IMR-90 (cell line): ENCODE measurements around the gene LGALS9. TPM values are rescaled to one million over a fixed set of nuclear protein-coding genes. Genes with fewer than 3 reads are reported as not detected.

ENCODE experiments used
- ATAC-seq: fragments of 200-7000 bp; cut with Tn5 transposase; 2 replicates; pipeline ENCODE4 v1.9.1; 2020; ENCODE audit warnings: low read depth, mild to moderate bottlenecking, moderate library complexity
- BruUV-seq: library from RNA; stranded (reverse); fragments of 400-500 nt; replicated peaks from 2 replicates; lab custom pipeline; 2021; lab: Mats Ljungman, UMichigan
- CTCF ChIA-PET: fragments of 300-600 bp; formaldehyde crosslinking; extraction: SDS; loops from one replicate; lab custom pipeline; 2021; ENCODE audit warnings: antibody characterized with exemption; lab: Yijun Ruan, JAX
- POLR2A ChIA-PET: fragments of 300-600 bp; sonication (Branson Sonifier 250); formaldehyde crosslinking; loops from one replicate; lab custom pipeline; 2022; ENCODE audit warnings: antibody characterized with exemption; ENCODE audit not compliant: unreplicated experiment; lab: Charles Lee
- DNase-seq: peaks from one replicate; pipeline ENCODE4 v3.0.0; 2013
- H2AFZ ChIP-seq: replicated peaks from 2 replicates; pipeline ENCODE3; 2013; ENCODE audit warnings: low read length, mild to moderate bottlenecking; ENCODE audit not compliant: poor library complexity
- H2AK5ac ChIP-seq: 2 replicates; pipeline ENCODE4 v1.6.1; 2013; ENCODE audit warnings: low read depth, low read length, inconsistent platforms
- H2AK9ac ChIP-seq: replicated peaks from 2 replicates; pipeline ENCODE3; 2013; ENCODE audit warnings: mild to moderate bottlenecking, low read depth, low read length, moderate library complexity; ENCODE audit not compliant: poor library complexity
- H2BK120ac ChIP-seq: 2 replicates; pipeline ENCODE4 v1.6.1; 2013; ENCODE audit warnings: low read depth, low read length, inconsistent platforms
- H2BK15ac ChIP-seq: 3 replicates; pipeline ENCODE4 v1.6.1; 2013; ENCODE audit warnings: low read depth, low read length, inconsistent platforms
- H2BK20ac ChIP-seq: 2 replicates; pipeline ENCODE4 v1.6.1; 2013; ENCODE audit warnings: low read depth, mild to moderate bottlenecking, inconsistent platforms, low read length, moderate library complexity
- H2BK5ac ChIP-seq: 2 replicates; pipeline ENCODE4 v1.6.1; 2013; ENCODE audit warnings: mild to moderate bottlenecking, low read depth, low read length, inconsistent platforms; ENCODE audit not compliant: poor library complexity, severe bottlenecking
- H3K14ac ChIP-seq: replicated peaks from 2 replicates; pipeline ENCODE4 v1.6.1; 2013; ENCODE audit warnings: low read depth, low read length, inconsistent platforms
- H3K18ac ChIP-seq: 2 replicates; pipeline ENCODE4 v1.6.1; 2013; ENCODE audit warnings: low read depth, low read length, control low read depth
- H3K23ac ChIP-seq: 2 replicates; pipeline ENCODE4 v1.6.1; 2013; ENCODE audit warnings: low read depth, low read length, inconsistent platforms
- H3K27ac ChIP-seq: 2 replicates; pipeline ENCODE4 v1.5.1; 2013; ENCODE audit warnings: mild to moderate bottlenecking, control low read depth, low read length; ENCODE audit not compliant: insufficient read depth
- H3K27me3 ChIP-seq: 2 replicates; pipeline ENCODE4 v1.6.1; 2013; ENCODE audit warnings: low read length; ENCODE audit not compliant: control insufficient read depth, insufficient read depth
- H3K36me3 ChIP-seq: 2 replicates; pipeline ENCODE4 v1.6.1; 2013; ENCODE audit warnings: low read length, mixed read lengths; ENCODE audit not compliant: control insufficient read depth, insufficient read depth
- H3K4ac ChIP-seq: 2 replicates; pipeline ENCODE4 v1.6.1; 2013; ENCODE audit warnings: low read depth, low read length, inconsistent platforms
- H3K4me1 ChIP-seq: 2 replicates; pipeline ENCODE4 v1.6.1; 2013; ENCODE audit warnings: low read length, mixed read lengths; ENCODE audit not compliant: control insufficient read depth, insufficient read depth
- H3K4me2 ChIP-seq: 2 replicates; pipeline ENCODE4 v1.6.1; 2013; ENCODE audit warnings: low read depth, mild to moderate bottlenecking, control low read depth, low read length, moderate library complexity
- H3K4me3 ChIP-seq: 2 replicates; pipeline ENCODE4 v1.5.1; 2013; ENCODE audit warnings: low read depth, mild to moderate bottlenecking, control low read depth, low read length, moderate library complexity; ENCODE audit not compliant: insufficient read depth
- H3K56ac ChIP-seq: 2 replicates; pipeline ENCODE4 v1.6.1; 2013; ENCODE audit warnings: low read length, inconsistent platforms; ENCODE audit not compliant: insufficient read depth; ENCODE audit errors: extremely low read depth
- H3K79me1 ChIP-seq, 2 experiments: 2 replicates each; pipeline ENCODE4 v1.6.1; 2013; ENCODE audit warnings: low read length in 2 of 2, inconsistent platforms in 1 of 2, low read depth in 1 of 2
- H3K9ac ChIP-seq: 2 replicates; pipeline ENCODE4 v1.6.1; 2013; ENCODE audit warnings: low read depth, low read length, control low read depth
- H3K9me1 ChIP-seq: 2 replicates; pipeline ENCODE4 v1.6.1; 2013; ENCODE audit warnings: low read length, inconsistent platforms; ENCODE audit not compliant: insufficient read depth
- H3K9me3 ChIP-seq: 2 replicates; pipeline ENCODE4 v1.6.1; 2013; ENCODE audit warnings: low read length; ENCODE audit not compliant: control insufficient read depth, insufficient read depth
- H4K20me1 ChIP-seq: 2 replicates; pipeline ENCODE4 v1.6.1; 2013; ENCODE audit warnings: low read length, inconsistent platforms; ENCODE audit not compliant: insufficient read depth
- H4K5ac ChIP-seq: 2 replicates; pipeline ENCODE4 v1.6.1; 2013; ENCODE audit warnings: mild to moderate bottlenecking, low read depth, low read length, control low read depth
- H4K8ac ChIP-seq, 2 experiments: 2 replicates each; pipeline ENCODE4 v1.6.1; 2013; ENCODE audit warnings: low read depth in 2 of 2, low read length in 2 of 2, control low read depth in 1 of 2, inconsistent platforms in 1 of 2
- H4K91ac ChIP-seq: 2 replicates; pipeline ENCODE4 v1.6.1; 2013; ENCODE audit warnings: low read depth, low read length, inconsistent platforms; ENCODE audit not compliant: insufficient read depth
- CEBPB ChIP-seq: IDR thresholded peaks from 2 replicates; pipeline ENCODE4 v1.6.1; 2012; ENCODE audit warnings: low read depth, low read length, improper control_type of control experiment
- ELK1 ChIP-seq: fragments of 150-350 bp; IDR thresholded peaks from 2 replicates; pipeline ENCODE4 v1.6.1; 2016; ENCODE audit warnings: low read depth, mild to moderate bottlenecking, low read length, moderate library complexity, borderline replicate concordance
- MAFK ChIP-seq: IDR thresholded peaks from 2 replicates; pipeline ENCODE4 v1.6.1; 2012; ENCODE audit warnings: low read depth, low read length, improper control_type of control experiment
- NFE2L2 ChIP-seq: fragments of 150-350 bp; IDR thresholded peaks from 2 replicates; pipeline ENCODE4 v1.6.1; 2016; ENCODE audit warnings: low read depth, mild to moderate bottlenecking, low read length
- RCOR1 ChIP-seq: IDR thresholded peaks from 2 replicates; pipeline ENCODE4 v1.6.1; 2012; ENCODE audit warnings: mild to moderate bottlenecking, low read length, improper control_type of control experiment; ENCODE audit not compliant: insufficient replicate concordance
- USF2 ChIP-seq: fragments of 150-350 bp; IDR thresholded peaks from 2 replicates; pipeline ENCODE4 v1.6.1; 2017; ENCODE audit warnings: mild to moderate bottlenecking, antibody characterized with exemption, low read length, low read depth
- WGBS, 2 experiments: methylation state at CpG; one replicate each; pipeline versions ENCODE4 v1.1.5 to v1.1.7; 2013; ENCODE audit warnings: missing lambda C conversion rate in 2 of 2; ENCODE audit not compliant: insufficient read length in 1 of 2; ENCODE audit errors: extremely low coverage in 2 of 2; 5-methylcytosine and 5-hydroxymethylcytosine counted together
- dilution Hi-C: fragments of 300-500 bp; cut with HindIII; formaldehyde crosslinking; loops from one replicate; pipeline ENCODE4 v1.14.3; 2018; ENCODE audit warnings: low sequenced_read_pairs; ENCODE audit not compliant: unreplicated experiment
- in situ Hi-C: fragments of 300-500 bp; cut with MboI; formaldehyde crosslinking; loops from 3 replicates; pipeline ENCODE4 v1.14.3; 2019; ENCODE audit warnings: low sequenced_read_pairs, inconsistent platforms, mixed read lengths
- intact Hi-C: fragments of 100-400 bp; cut with micrococcal nuclease; formaldehyde crosslinking; loops from 2 replicates; pipeline ENCODE4 v1.10.0; 2022
- polyA plus RNA-seq, 3 experiments: library from polyadenylated mRNA; depleted of rRNA; stranded (reverse); fragments of >200 nt; gene quantifications; 2 replicates each; pipeline ENCODE4 v1.2.3, GENCODE V29; 2012; ENCODE audit warnings: low replicate concordance in 1 of 3
- total RNA-seq: library from RNA; depleted of rRNA; stranded (reverse); fragments of >200 nt; gene quantifications from 2 replicates; pipeline ENCODE4 v1.2.3, GENCODE V29; 2012
- TF ChIP-seq, protein P1 (sequence below): conservative IDR thresholded peaks from 2 replicates; pipeline ENCODE4 v1.5.1; 2012; ENCODE audit warnings: mild to moderate bottlenecking, low read depth, low read length, improper control_type of control experiment

LGALS9 gene
- total and polyA plus RNA-seq, 2 of the 4 experiments (the other 2 are of a cell fraction) = 0.54 to 2.5 TPM

DNA sequence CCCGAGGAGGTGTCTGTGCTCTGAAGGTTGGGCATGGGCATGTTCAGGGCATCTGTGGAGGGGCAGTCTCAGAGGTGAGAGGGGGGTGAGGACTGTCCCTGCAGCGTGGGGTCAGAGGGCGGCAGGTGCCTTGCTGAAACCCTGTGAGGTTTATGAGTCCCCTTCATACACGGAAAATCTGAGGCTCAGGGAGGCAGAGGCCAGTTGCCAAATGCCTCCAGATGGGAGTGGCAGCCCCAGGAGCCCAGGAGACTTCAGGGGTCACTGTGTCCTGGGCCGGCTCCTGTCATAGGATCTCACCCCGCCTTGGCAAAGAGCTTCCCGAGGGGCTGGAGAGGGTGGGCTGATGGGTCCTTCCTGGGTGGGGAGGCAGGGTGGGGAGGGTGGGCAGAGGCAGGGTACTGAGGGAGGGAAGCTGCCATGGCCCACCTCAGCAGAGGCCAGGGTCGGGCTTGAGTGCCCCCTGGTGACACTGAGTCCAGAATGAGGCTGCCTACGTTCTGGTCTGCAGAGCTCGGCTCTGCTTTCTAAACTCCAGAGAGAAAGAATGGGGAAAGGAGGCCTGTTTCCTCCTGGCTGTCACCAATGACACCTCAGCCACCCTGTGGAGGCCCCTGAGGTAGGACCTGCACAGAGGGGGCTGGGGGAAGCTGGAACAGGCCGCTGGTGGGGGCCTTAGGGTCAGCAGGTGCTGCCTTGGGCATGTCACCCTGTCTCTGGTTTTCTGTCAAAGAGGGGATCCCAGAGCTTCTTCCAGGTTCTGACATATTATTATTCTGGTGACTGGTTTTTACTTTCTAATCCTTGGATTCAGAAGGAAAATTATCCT lies 1.1 kb downstream of the LGALS9 start:
- H3K36me3 ChIP-seq = peaks cover 11% of the 10 kb centered on the region; the same call in 1 of the 2 replicates
- peak overlapping the region; percentile 81 for H2AK9ac ChIP-seq
- no peaks in the 10 kb centered on the region for H3K9me3 ChIP-seq
- H3K9me1 ChIP-seq = peaks cover 10% of the 10 kb centered on the region
- POLR2A ChIA-PET = no interaction called here
- TF ChIP-seq, protein P1, sequence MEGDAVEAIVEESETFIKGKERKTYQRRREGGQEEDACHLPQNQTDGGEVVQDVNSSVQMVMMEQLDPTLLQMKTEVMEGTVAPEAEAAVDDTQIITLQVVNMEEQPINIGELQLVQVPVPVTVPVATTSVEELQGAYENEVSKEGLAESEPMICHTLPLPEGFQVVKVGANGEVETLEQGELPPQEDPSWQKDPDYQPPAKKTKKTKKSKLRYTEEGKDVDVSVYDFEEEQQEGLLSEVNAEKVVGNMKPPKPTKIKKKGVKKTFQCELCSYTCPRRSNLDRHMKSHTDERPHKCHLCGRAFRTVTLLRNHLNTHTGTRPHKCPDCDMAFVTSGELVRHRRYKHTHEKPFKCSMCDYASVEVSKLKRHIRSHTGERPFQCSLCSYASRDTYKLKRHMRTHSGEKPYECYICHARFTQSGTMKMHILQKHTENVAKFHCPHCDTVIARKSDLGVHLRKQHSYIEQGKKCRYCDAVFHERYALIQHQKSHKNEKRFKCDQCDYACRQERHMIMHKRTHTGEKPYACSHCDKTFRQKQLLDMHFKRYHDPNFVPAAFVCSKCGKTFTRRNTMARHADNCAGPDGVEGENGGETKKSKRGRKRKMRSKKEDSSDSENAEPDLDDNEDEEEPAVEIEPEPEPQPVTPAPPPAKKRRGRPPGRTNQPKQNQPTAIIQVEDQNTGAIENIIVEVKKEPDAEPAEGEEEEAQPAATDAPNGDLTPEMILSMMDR = no peak
- TF ChIP-seq RCOR1 (no peak), NFE2L2 (no peak), ELK1 (no peak), CEBPB (no peak), MAFK (no peak), USF2 (no peak)
- no peak overlapping the region for H3K9ac ChIP-seq
- no peak overlapping the region for H2AFZ ChIP-seq
- 86% methylated on average over 4 of the region's 11 CpGs; no CpG with 5 or more reads in 1 of the 2 experiments for WGBS, 2 experiments
- no peak overlapping the region for H3K4ac ChIP-seq
- no peak overlapping the region for H3K23ac ChIP-seq
- 0 out of 2 replicates have a peak overlapping the region, but pooled peaks have one; percentile 3 for H2AK5ac ChIP-seq
- H2BK20ac ChIP-seq = no peak overlapping the region
- intact Hi-C loops (no loop called here), dilution Hi-C loops (no loop called here), in situ Hi-C loops (loop anchor here (10.0 kb wide), 2 partner anchors 57 to 397 kb away; no protein-coding TSS in a partner anchor)
- DNase-seq (no peak), ATAC-seq (no peak)
- H3K4me3 ChIP-seq = no peak overlapping the region
- no peaks in the 10 kb centered on the region for H4K20me1 ChIP-seq
- H3K4me2 ChIP-seq = no peak overlapping the region
- H4K5ac ChIP-seq = no peak overlapping the region
- no peak overlapping the region for H2BK15ac ChIP-seq
- CTCF ChIA-PET = no interaction called here
- H3K27ac ChIP-seq = no peak overlapping the region
- H3K14ac ChIP-seq = no peak overlapping the region
- H2BK5ac ChIP-seq = no peak overlapping the region
- no peak overlapping the region for H4K8ac ChIP-seq
- no peak overlapping the region for H3K56ac ChIP-seq
- no peaks in the 10 kb centered on the region for H3K79me1 ChIP-seq
- H3K4me1 ChIP-seq = peaks cover 10% of the 10 kb centered on the region
- no peak overlapping the region for H3K18ac ChIP-seq
- H2BK120ac ChIP-seq = no peak overlapping the region
- no peak overlapping the region for H4K91ac ChIP-seq
- no peaks in the 10 kb centered on the region for H3K27me3 ChIP-seq
- BruUV-seq = no TSS peak
